H1 (cell line): ENCODE data around the gene RPGRIP1. TPM values are rescaled to one million over a fixed set of nuclear protein-coding genes. Genes with fewer than 3 reads are reported as not detected.

Experiments used
- CTCF ChIA-PET: fragments of 300-600 bp; sonication (Branson Sonifier 250); formaldehyde crosslinking; loops from one replicate; lab custom pipeline; 2021; ENCODE audit not compliant: partially characterized antibody; lab: Charles Lee
- POLR2A ChIA-PET: fragments of 300-600 bp; sonication (Branson Sonifier 250); formaldehyde crosslinking; loops from one replicate; lab custom pipeline; 2021; ENCODE audit warnings: inconsistent platforms; ENCODE audit not compliant: partially characterized antibody; lab: Charles Lee
- DNase-seq, 2 experiments: peaks; one replicate each; pipeline versions ENCODE4 v3.0.0 to v3.0.0-alpha.2; 2010 to 2022; ENCODE audit warnings: low spot score in 2 of 2, low read depth in 1 of 2, mixed read lengths in 1 of 2
- FAIRE-seq: peaks from 2 replicates; lab custom pipeline; 2011; peaks lifted over from hg19 to GRCh38; lab: Jason Lieb, UNC
- H2AFZ ChIP-seq: 2 replicates; pipeline ENCODE4 v1.8.1; 2012; ENCODE audit warnings: low read length, inconsistent platforms
- H2AK5ac ChIP-seq: 2 replicates; pipeline ENCODE4 v1.6.1; 2013; ENCODE audit warnings: low read depth, low read length
- H2BK120ac ChIP-seq: replicated peaks from 2 replicates; pipeline ENCODE3; 2013; ENCODE audit warnings: low read depth, low read length, inconsistent platforms
- H2BK12ac ChIP-seq: 2 replicates; pipeline ENCODE4 v1.6.1; 2013; ENCODE audit warnings: low read depth, low read length
- H2BK15ac ChIP-seq: 2 replicates; pipeline ENCODE4 v1.6.1; 2013; ENCODE audit warnings: low read length
- H2BK20ac ChIP-seq: 2 replicates; pipeline ENCODE4 v1.6.1; 2013; ENCODE audit warnings: low read length
- H2BK5ac ChIP-seq: 2 replicates; pipeline ENCODE4 v1.6.1; 2013; ENCODE audit warnings: low read depth, low read length
- H3K14ac ChIP-seq: 2 replicates; pipeline ENCODE4 v1.6.1; 2013; ENCODE audit warnings: inconsistent platforms; ENCODE audit not compliant: insufficient read length
- H3K18ac ChIP-seq: 2 replicates; pipeline ENCODE4 v1.6.1; 2013; ENCODE audit warnings: low read length; ENCODE audit errors: extremely low read depth
- H3K23ac ChIP-seq: 2 replicates; pipeline ENCODE4 v1.6.1; 2013; ENCODE audit warnings: inconsistent platforms; ENCODE audit not compliant: insufficient read length
- H3K23me2 ChIP-seq: 2 replicates; pipeline ENCODE4 v1.6.1; 2013; ENCODE audit warnings: low read depth, low read length
- H3K27ac ChIP-seq: 2 replicates; pipeline ENCODE4 v1.6.1; 2011; ENCODE audit warnings: low read depth, low read length, inconsistent platforms
- H3K27me3 ChIP-seq, 4 experiments: replicated peaks in 1 of 4; 1 replicate in 1 of 4; 2 replicates in 3 of 4; pipeline versions ENCODE4 v1.6.1 to v1.8.1; 2011 to 2013; ENCODE audit warnings: low read length in 3 of 4, mild to moderate bottlenecking in 3 of 4, inconsistent platforms in 2 of 4, mixed read lengths in 2 of 4, moderate library complexity in 1 of 4; ENCODE audit not compliant: control insufficient read depth in 3 of 4, insufficient read depth in 3 of 4; ENCODE audit errors: extremely low read depth in 1 of 4
- H3K36me3 ChIP-seq, 4 experiments: 2 replicates each; pipeline versions ENCODE4 v1.6.1 to v1.8.1; 2011 to 2013; ENCODE audit warnings: mild to moderate bottlenecking in 4 of 4, low read length in 3 of 4, moderate library complexity in 2 of 4, control low read depth in 1 of 4, inconsistent platforms in 1 of 4; ENCODE audit not compliant: insufficient read depth in 4 of 4, control insufficient read depth in 2 of 4
- H3K4ac ChIP-seq: replicated peaks from 2 replicates; pipeline ENCODE3; 2013; ENCODE audit warnings: low read length, low read depth, mixed read lengths, inconsistent platforms; ENCODE audit not compliant: insufficient read length
- H3K4me1 ChIP-seq, 4 experiments: replicated peaks in 1 of 4; 1 replicate in 1 of 4; 2 replicates in 3 of 4; pipeline versions ENCODE4 v1.6.1 to v1.8.1; 2011 to 2013; ENCODE audit warnings: low read length in 3 of 4, inconsistent platforms in 2 of 4, mixed read lengths in 1 of 4; ENCODE audit not compliant: insufficient read depth in 4 of 4, control insufficient read depth in 3 of 4
- H3K4me2 ChIP-seq, 2 experiments: 2 replicates each; pipeline versions ENCODE4 v1.6.1 to v1.8.1; 2011 to 2013; ENCODE audit warnings: low read depth in 2 of 2, low read length in 2 of 2, control low read depth in 1 of 2, inconsistent platforms in 1 of 2, mild to moderate bottlenecking in 1 of 2; ENCODE audit not compliant: insufficient read depth in 1 of 2
- H3K4me3 ChIP-seq, 4 experiments: fragments of 200-600, 300-600 bp in 1 of 4; sonication (generic), shearing (Covaris generic), sonication (Bioruptor Twin) in 1 of 4; 2 replicates each; pipeline versions ENCODE4 v1.5.1 to v1.8.1; 2011 to 2016; ENCODE audit warnings: low read length in 4 of 4, low read depth in 3 of 4, control low read depth in 2 of 4, inconsistent platforms in 2 of 4, mild to moderate bottlenecking in 2 of 4, mixed read lengths in 1 of 4, moderate library complexity in 1 of 4; ENCODE audit not compliant: insufficient read depth in 2 of 4; ENCODE audit errors: extremely low read depth in 1 of 4
- H3K56ac ChIP-seq: replicated peaks from 2 replicates; pipeline ENCODE3; 2013; ENCODE audit warnings: low read depth, mild to moderate bottlenecking, mixed read lengths, low read length, inconsistent platforms; ENCODE audit not compliant: insufficient read length
- H3K79me1 ChIP-seq: 2 replicates; pipeline ENCODE4 v1.6.1; 2013; ENCODE audit warnings: low read depth, low read length, control low read depth
- H3K79me2 ChIP-seq, 2 experiments: 2 replicates each; pipeline versions ENCODE4 v1.6.1 to v1.8.1; 2012 to 2013; ENCODE audit warnings: low read length in 2 of 2, mild to moderate bottlenecking in 2 of 2, inconsistent platforms in 1 of 2; ENCODE audit not compliant: insufficient read depth in 2 of 2, control insufficient read depth in 1 of 2
- H3K9ac ChIP-seq, 4 experiments: replicated peaks in 1 of 4; 1 replicate in 1 of 4; 2 replicates in 3 of 4; pipeline versions ENCODE4 v1.6.1 to v1.8.1; 2011 to 2013; ENCODE audit warnings: low read depth in 3 of 4, low read length in 3 of 4, control low read depth in 2 of 4, mild to moderate bottlenecking in 2 of 4, moderate library complexity in 2 of 4, inconsistent platforms in 1 of 4; ENCODE audit errors: extremely low read depth in 1 of 4
- H3K9me3 ChIP-seq, 2 experiments: 2 replicates each; pipeline versions ENCODE4 v1.6.1 to v1.8.1; 2012 to 2013; ENCODE audit warnings: mild to moderate bottlenecking in 2 of 2, moderate library complexity in 2 of 2, control low read depth in 1 of 2, inconsistent platforms in 1 of 2, low read depth in 1 of 2, low read length in 1 of 2, mixed read lengths in 1 of 2; ENCODE audit not compliant: insufficient read depth in 2 of 2
- H4K20me1 ChIP-seq, 2 experiments: replicated peaks in 1 of 2; 2 replicates each; pipeline versions ENCODE3 to v1.8.1; 2011 to 2013; ENCODE audit warnings: inconsistent platforms in 2 of 2, low read length in 2 of 2, mild to moderate bottlenecking in 1 of 2; ENCODE audit not compliant: insufficient read depth in 2 of 2, control insufficient read depth in 1 of 2
- H4K5ac ChIP-seq: 2 replicates; pipeline ENCODE4 v1.6.1; 2013; ENCODE audit warnings: low read length, low read depth, mixed read lengths, inconsistent platforms; ENCODE audit not compliant: insufficient read length
- H4K8ac ChIP-seq: 2 replicates; pipeline ENCODE4 v1.8.0; 2013; ENCODE audit warnings: mild to moderate bottlenecking, moderate library complexity, low read length, inconsistent platforms; ENCODE audit not compliant: insufficient read depth; ENCODE audit errors: extremely low read depth
- H4K91ac ChIP-seq: replicated peaks from 2 replicates; pipeline ENCODE3; 2013; ENCODE audit warnings: low read length, mixed read lengths, inconsistent platforms; ENCODE audit not compliant: insufficient read length
- POLR2A ChIP-seq, 2 experiments: IDR thresholded peaks; 1 replicate in 1 of 2; 2 replicates in 1 of 2; pipeline ENCODE4 v1.6.1; 2011; ENCODE audit warnings: low read depth in 2 of 2, low read length in 2 of 2, mild to moderate bottlenecking in 2 of 2; ENCODE audit errors: control extremely low read depth in 1 of 2
- POLR2AphosphoS5 ChIP-seq: IDR thresholded peaks from 2 replicates; pipeline ENCODE4 v1.6.1; 2011; ENCODE audit warnings: low read depth, low read length
- SP1 ChIP-seq: IDR thresholded peaks from 2 replicates; pipeline ENCODE4 v1.6.1; 2011; ENCODE audit warnings: low read depth, low read length
- WGBS, 2 experiments: shearing (Covaris generic) in 1 of 2; methylation state at CpG; one replicate each; pipeline versions ENCODE4 v1.1.6 to v1.1.7; 2013 to 2015; ENCODE audit warnings: low lambda C conversion rate in 2 of 2, mixed read lengths in 2 of 2, inconsistent platforms in 1 of 2, low coverage in 1 of 2, missing lambda C conversion rate in 1 of 2; ENCODE audit not compliant: insufficient replicate concordance in 2 of 2, insufficient coverage in 1 of 2, insufficient read length in 1 of 2; ENCODE audit errors: extremely low coverage in 1 of 2, missing lambda C conversion rate in 1 of 2; 5-methylcytosine and 5-hydroxymethylcytosine counted together
- polyA plus RNA-seq, 7 experiments: library from polyadenylated mRNA; depleted of rRNA in 3 of 7; stranded (reverse) in 5 of 7; unstranded in 2 of 7; fragments of >200 nt in 5 of 7; fragments of 200-250 nt in 2 of 7; gene quantifications; 1 replicate in 5 of 7; 2 replicates in 1 of 7; 4 replicates in 1 of 7; pipeline versions ENCODE4 v1.2.1 to v1.2.3, GENCODE V29; 2011 to 2013; ENCODE audit warnings: missing spikeins in 2 of 7, mixed read lengths in 2 of 7
- total RNA-seq: library from RNA; stranded (reverse); fragmentation: NEBNext Ultra II Directional; extraction: Animal tissue kit (Norgen Biotek cat#: 25700); gene quantifications from 2 replicates; pipeline ENCODE4 v1.2.1, GENCODE V29; 2021
- TF ChIP-seq, protein P1 (sequence below): IDR thresholded peaks from 2 replicates; pipeline ENCODE4 v1.6.1; 2012; ENCODE audit warnings: low read length, inconsistent platforms

RPGRIP1 gene
- total and polyA plus RNA-seq, 2 of the 8 experiments (the other 6 are each of a cell fraction or from before 2014, with no cell fraction given): 0.36 to 0.65 TPM

DNA sequence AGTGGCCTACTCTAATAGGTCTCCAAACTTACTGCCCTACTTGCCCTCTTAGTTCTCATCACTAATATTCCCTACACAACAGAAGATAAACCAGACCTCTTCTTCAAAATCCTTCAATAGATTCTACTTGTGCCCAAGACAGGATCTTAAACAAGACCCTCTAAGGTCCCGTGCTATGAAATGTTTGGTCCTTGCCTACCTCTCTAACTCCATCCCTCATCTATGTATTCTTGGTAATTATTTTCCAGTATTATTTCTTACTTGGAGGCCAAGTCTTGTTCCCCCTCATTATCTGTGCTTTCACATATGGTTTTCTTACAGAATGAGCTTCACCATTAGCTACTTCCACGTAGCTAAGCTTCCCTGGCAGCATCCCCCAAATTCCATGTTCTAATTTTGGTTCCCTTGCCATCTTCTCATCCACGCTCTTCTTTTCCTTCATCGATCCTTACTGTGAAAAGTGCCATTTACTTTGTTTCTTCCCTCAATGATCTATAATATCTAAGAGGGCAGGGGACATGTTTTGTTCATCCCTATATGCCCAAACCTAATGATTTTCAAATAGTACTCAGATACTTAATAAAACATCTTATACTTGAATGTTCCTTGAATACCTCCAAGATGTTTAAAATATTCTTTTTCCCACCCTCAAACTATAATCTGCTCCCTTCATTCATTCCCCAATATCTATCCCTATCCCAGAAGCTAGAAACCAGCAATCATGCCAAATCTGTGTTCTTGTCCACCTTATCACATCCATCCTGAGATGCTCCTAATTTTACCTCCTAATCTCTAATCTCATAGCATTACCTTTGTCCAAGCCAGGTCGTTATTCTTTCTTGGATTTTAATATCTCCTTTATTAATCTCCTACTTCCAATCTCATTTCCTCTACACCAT is 20.7 kb upstream of the RPGRIP1 start:
- H2BK5ac ChIP-seq: no peak overlapping the region
- no peaks in the 10 kb centered on the region; the same call in 1 of the 2 replicates for H3K23me2 ChIP-seq
- no peak overlapping the region for H2BK15ac ChIP-seq
- CTCF ChIA-PET: no interaction called here
- peaks cover 17 to 95% (median 55%) of the 10 kb centered on the region in 4 experiments for H3K36me3 ChIP-seq
- 88% methylated on average over 5 of the region's 5 CpGs; no CpG with 5 or more reads in 1 of the 2 experiments for WGBS, 2 experiments
- H3K4me1 ChIP-seq: peaks cover 2 to 5% (median 3%) of the 10 kb centered on the region in 4 experiments; a peak in 5 of 7 replicates
- H3K79me2 ChIP-seq: peaks cover 76 to 99% of the 10 kb centered on the region in 2 experiments
- no peak overlapping the region for H3K56ac ChIP-seq
- TF ChIP-seq, protein P1, sequence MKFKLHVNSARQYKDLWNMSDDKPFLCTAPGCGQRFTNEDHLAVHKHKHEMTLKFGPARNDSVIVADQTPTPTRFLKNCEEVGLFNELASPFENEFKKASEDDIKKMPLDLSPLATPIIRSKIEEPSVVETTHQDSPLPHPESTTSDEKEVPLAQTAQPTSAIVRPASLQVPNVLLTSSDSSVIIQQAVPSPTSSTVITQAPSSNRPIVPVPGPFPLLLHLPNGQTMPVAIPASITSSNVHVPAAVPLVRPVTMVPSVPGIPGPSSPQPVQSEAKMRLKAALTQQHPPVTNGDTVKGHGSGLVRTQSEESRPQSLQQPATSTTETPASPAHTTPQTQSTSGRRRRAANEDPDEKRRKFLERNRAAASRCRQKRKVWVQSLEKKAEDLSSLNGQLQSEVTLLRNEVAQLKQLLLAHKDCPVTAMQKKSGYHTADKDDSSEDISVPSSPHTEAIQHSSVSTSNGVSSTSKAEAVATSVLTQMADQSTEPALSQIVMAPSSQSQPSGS: peak; percentile 49; the same call in 1 of the 2 replicates
- TF ChIP-seq POLR2A (IDR thresholded peaks at IDR 0.05; ENCODE audit: control extremely low read depth in 1 of 2, low read depth in 2 of 2, low read length in 2 of 2): peak; percentile 75 to 81
- peak; percentile 81 for TF ChIP-seq POLR2AphosphoS5
- TF ChIP-seq SP1: no peak
- H3K23ac ChIP-seq: no peak overlapping the region
- no peak for FAIRE-seq
- H3K18ac ChIP-seq: no peak overlapping the region
- no peak overlapping the region for H2BK20ac ChIP-seq
- H4K91ac ChIP-seq: no peak overlapping the region
- no peaks in the 10 kb centered on the region for H3K9me3 ChIP-seq
- POLR2A ChIA-PET: interaction anchor here (0.6 to 17.3 kb wide), 8 partner anchors 9 to 88 kb away, joined by 3 to 836 read pairs (median 17); no protein-coding TSS in a partner anchor
- no peaks in the 10 kb centered on the region for H3K27me3 ChIP-seq
- H3K4me2 ChIP-seq: peak overlapping the region; percentile 25 to 48; a peak in 2 of 4 replicates
- H4K5ac ChIP-seq: no peak overlapping the region
- H3K27ac ChIP-seq: no peak overlapping the region
- H3K14ac ChIP-seq: no peak overlapping the region
- no peak overlapping the region for H4K8ac ChIP-seq
- no peak overlapping the region for H2AK5ac ChIP-seq
- no peak for DNase-seq
- H3K4me3 ChIP-seq: peak overlapping the region in 1 of 4 experiments; percentile 21; a peak in 2 of 8 replicates
- H4K20me1 ChIP-seq: peaks cover 43 to 77% of the 10 kb centered on the region in 2 experiments
- peak overlapping the region in 1 of 4 experiments; percentile 47; a peak in 1 of 7 replicates for H3K9ac ChIP-seq
- H2AFZ ChIP-seq: no peak overlapping the region
- no peak overlapping the region for H2BK12ac ChIP-seq
- H2BK120ac ChIP-seq: no peak overlapping the region
- H3K79me1 ChIP-seq: no peaks in the 10 kb centered on the region; the same call in 1 of the 2 replicates
- H3K4ac ChIP-seq: no peak overlapping the region
